ENCODE measurements around the gene MME.

The MME gene

DNA sequence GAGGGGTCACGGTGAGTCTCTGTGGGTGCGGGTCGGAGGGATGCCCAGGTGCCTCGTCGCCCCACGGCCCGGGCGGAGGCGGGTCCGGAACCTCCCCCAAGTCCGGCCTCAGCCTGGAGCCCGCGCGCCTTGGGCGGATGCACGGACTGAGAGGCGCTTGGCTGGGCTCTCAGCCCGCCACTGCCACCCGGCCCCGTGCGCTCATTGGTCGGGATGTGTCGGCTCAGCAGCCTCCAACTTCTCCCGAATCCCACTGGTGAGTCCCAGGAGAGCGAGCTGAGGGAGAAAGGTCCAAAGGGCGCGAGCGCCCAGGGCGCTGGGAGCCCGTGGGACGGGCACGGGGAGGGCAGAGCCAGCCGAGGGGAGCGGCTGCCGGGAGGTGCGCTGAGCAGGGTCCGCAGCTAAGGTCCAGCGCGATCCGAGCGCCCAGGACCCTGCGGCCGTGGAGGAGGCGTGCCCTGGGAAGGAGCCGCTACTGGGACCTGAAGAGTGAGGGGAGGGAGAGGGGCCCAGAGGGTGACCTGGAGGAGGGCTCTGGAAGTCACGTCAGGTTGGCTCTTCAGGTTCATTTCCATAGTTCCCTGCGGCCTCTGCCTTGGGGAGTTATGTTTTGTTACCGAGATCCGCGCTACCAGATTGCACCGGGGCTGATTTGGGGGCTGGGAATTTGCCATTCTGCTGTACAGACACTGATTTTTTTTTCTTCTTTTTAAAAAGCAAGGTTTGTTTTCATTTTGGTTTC, at the start of gene MME:
Gene MME (plus strand): TSS at position 574 of the 742 bp plus-strand sequence. CDS start 3,849 bp downstream, outside the sequence.
- TF ChIP-seq ZNF274 (IDR thresholded peaks at IDR 0.05; ENCODE audit: low read depth, low read length) = no peak

DNA sequence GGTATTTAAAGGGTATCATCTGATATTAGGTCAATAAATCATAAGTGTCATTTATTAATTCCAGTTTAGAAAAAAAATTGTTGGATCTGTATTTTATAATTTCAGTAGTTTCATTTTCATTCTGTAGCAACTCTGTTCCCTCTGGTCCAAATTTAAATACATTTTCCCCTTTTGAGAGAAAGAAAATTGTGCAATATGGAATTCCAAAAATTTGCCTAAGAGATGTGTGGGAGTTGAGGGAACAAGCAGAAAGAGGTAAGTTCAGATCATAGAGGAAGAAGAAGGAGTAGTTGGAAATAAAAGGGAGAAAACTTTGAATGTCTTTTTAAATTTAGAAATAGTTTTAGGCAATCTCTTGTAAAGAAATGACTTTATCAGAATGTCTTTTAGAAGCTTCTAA, 48.9 kb upstream of the MME start:
- no peak for TF ChIP-seq ZNF274 (IDR thresholded peaks at IDR 0.05; ENCODE audit: low read depth, low read length)
- H3K4me3 ChIP-seq (ENCODE audit: low read length) = no peak overlapping the region

More for the DNA sequence above, at the start of gene MME:
- H3K4me3 ChIP-seq (ENCODE audit: low read length) = no peak within 1 kb of the TSS

DNA sequence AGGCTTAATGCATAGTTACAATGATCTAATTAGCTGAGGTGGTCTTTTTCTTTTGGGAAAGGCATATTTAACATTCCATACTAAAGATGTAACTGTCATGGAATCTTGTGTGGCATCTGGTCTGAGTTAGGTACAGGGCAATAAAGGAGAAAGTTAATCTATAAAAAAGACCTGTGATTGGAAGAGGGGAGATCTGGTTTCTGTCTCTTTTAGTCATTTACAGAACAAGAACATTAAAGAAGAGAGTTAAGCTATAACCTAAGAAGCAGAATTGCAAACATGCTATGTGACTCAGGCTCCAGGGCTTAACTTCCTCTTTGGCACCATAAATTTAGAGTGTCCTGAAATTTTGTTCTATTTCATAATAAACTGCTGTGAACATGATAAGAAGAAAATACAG, 47.2 kb upstream of the MME start:
- TF ChIP-seq ZNF274 (IDR thresholded peaks at IDR 0.05; ENCODE audit: low read depth, low read length) = no peak

DNA sequence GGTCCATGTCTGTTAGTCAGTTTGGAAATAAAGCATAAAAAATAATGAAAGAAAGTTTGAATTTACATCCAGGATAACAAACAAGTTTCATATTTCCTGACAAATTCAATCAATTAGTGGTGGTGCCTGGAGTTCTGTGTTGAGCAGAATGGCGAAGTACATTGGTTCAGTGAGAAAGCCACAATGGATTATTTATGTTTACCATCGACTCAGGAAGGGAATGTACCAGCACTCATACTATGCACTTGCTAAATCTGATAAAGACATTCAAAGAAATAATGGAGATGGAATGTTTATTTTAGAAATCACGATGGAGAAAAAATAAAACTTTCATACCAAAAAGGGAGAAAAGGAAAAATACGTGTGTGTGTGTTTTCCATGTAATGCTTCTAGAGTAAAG, 45.3 kb upstream of the MME start:
- TF ChIP-seq ZNF274 (IDR thresholded peaks at IDR 0.05; ENCODE audit: low read depth, low read length) = no peak
- no peak overlapping the region for H3K4me3 ChIP-seq (ENCODE audit: low read length)

More for the DNA sequence above, 47.2 kb upstream of the MME start:
- no peak overlapping the region for H3K4me3 ChIP-seq (ENCODE audit: low read length)

DNA sequence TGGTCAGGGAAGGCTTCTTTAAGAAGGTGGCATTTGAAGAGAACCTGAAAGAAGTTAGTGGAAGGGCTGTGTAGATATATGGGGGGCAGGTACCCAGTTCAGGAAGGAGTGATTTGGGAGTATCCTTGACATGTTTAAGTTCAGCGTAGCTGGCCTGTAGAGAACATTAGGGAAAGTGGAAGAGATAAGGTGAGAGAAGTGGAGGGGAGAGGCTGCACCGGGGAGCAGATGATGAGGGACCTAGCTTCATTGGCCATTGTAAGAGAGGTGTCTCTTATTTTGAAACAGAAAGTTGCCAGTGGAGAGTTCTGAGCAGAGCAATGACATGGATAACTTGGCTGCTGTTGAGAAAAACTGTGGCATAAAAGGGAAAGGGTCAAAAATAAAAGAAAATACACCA, 44.6 kb upstream of the MME start:
- no peak for TF ChIP-seq ZNF274 (IDR thresholded peaks at IDR 0.05; ENCODE audit: low read depth, low read length)
- no peak overlapping the region for H3K4me3 ChIP-seq (ENCODE audit: low read length)

DNA sequence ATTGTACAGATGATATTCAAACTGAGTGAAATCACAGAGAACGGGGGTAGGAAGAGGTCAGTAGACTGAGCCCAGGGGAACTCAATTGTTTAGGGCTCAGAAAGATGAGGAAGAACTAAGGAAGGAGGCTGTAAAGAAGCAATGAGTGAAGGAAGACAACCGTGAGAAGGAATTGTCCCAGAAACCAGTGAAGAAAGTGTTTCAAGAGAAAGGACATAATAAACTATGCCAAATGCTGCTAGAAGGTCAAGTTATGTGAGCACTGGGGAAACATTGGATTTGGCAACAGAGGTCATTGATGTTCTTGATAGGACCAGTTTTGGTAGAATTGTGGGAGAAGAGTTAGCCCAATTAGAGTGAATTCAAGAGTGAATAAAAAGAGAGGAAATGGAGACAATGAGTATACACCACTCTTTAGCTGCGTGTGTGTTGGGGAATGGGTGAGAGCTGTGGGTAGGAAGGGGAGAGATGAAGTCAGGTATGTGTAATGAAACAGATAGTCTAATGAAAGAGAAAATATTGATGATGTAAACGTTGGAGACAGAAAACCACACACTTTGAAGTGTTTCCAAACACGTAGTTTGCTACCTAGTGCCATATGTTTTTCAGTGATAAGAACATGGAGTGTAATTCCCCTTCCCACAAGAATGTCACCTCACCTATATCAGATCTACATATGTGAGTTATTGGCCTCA, 42.5 kb upstream of the MME start:
- no peak overlapping the region for H3K4me3 ChIP-seq (ENCODE audit: low read length)
- TF ChIP-seq ZNF274 (IDR thresholded peaks at IDR 0.05; ENCODE audit: low read depth, low read length) = no peak

DNA sequence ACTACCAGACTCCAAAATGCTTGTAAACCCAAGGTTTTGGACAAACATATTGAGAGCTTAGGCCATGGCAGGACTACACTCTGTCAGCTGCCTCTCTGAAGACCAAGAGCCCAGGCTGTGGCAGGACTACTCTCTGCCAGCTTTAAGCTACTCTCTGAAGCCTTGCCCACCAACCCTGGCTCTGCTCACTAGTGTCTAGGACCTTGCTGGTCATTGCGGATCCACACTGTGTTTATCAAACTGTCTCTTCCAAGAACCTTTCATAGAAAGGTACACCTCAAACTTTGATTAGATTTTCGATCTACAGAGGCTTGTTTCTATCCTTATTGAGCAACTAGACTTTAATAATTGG, 41.9 kb upstream of the MME start:
- no peak overlapping the region for H3K4me3 ChIP-seq (ENCODE audit: low read length)
- TF ChIP-seq ZNF274 (IDR thresholded peaks at IDR 0.05; ENCODE audit: low read depth, low read length) = no peak

DNA sequence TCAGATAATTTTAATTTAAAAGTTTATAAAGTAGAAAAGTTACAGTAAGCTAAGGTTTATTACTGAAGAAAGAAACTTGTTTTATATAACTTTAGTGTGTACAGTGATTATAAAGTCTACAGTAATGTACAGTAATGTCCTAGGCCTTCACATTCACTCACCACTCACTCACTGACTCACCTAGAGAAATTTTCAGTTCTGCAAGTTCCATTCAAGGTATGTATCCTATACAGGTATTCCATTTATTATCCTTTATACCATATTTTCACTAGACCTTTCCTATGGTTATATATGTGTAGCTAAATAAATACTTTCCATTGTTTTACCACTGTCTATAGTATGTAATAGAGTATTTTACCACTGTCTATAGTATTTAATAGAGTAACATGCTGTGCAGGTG, 33.2 kb upstream of the MME start:
- H3K4me3 ChIP-seq (ENCODE audit: low read length) = no peak overlapping the region
- TF ChIP-seq ZNF274 (IDR thresholded peaks at IDR 0.05; ENCODE audit: low read depth, low read length) = no peak

DNA sequence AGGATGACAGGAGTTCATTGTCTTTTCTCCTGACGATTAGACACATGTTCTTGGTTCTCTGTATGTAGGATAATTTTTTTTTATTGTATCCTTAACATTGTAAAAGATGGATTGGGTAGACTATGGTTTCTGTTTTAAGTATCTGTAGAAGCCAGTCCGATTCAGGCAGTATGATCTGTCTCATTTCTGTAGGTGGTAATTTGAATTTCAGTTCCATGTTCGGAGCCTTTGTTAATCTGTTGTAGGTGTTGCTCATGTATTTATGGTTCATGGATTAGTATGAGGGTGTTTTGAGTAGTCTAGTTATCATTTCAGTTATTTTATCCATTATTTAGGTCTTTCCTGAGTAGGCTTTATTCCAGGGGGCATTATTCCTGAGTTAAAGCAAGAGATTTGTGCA, 32.4 kb upstream of the MME start:
- TF ChIP-seq ZNF274 (IDR thresholded peaks at IDR 0.05; ENCODE audit: low read depth, low read length) = no peak
- H3K4me3 ChIP-seq (ENCODE audit: low read length) = no peak overlapping the region

DNA sequence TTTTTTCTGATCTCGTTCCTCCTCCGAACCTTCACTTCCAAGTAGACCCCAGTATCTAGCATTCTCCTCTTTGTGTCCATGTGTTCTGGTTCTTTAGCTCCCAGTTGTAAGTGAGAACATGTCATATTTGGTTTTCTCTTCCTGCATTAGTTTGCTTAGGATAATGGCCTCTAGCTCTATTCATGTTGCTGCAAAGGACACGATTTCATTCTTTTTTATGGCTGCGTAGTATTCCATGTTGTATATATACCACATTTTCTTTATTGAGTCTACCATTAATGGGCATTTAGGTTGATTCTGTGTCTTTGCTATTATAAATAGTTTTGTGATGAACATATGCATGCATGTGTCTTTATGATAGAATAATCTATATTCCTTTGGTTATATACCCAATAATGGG, 30.2 kb upstream of the MME start:
- no peak for TF ChIP-seq ZNF274 (IDR thresholded peaks at IDR 0.05; ENCODE audit: low read depth, low read length)
- no peak overlapping the region for H3K4me3 ChIP-seq (ENCODE audit: low read length)

DNA sequence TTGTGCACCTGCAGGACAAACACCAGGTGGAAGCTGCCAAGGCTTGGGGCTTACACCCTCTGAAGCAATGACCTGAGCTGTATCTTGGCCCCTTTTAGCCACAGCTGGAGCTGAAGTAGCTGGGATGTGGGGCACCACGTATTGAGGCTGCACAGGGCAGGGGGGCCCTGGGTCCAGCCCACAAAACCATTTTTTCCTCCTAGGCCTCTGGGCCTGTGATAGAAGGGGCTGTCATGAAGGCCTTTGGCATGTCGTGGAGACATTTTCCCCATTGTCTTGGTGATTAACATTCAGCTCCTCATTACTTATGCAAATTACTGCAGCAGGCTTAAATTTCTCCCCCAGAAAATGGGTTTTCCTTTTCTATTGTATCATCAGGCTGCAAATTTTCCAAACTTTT, 27.6 kb upstream of the MME start:
- no peak for TF ChIP-seq ZNF274 (IDR thresholded peaks at IDR 0.05; ENCODE audit: low read depth, low read length)
- H3K4me3 ChIP-seq (ENCODE audit: low read length) = no peak overlapping the region

DNA sequence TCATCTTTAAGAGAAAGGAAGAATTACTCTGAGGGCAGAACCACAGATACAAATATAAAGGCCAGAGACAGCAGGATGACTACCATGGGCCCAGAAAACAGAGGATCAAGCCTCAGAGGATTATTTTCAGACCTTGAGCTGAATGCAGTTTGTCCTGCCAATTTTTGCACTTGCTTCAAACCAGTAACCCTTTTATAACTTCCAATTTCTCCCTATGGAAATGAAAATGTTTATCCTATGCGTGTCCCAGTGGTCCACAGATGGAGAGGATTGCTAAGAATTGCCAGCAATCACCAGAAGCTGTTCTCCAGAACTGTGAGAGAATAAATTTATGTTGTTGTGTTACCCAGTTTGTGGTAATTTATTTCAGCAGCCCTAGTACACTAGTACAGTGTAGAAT, 26.4 kb upstream of the MME start:
- TF ChIP-seq ZNF274 (IDR thresholded peaks at IDR 0.05; ENCODE audit: low read depth, low read length) = no peak

DNA sequence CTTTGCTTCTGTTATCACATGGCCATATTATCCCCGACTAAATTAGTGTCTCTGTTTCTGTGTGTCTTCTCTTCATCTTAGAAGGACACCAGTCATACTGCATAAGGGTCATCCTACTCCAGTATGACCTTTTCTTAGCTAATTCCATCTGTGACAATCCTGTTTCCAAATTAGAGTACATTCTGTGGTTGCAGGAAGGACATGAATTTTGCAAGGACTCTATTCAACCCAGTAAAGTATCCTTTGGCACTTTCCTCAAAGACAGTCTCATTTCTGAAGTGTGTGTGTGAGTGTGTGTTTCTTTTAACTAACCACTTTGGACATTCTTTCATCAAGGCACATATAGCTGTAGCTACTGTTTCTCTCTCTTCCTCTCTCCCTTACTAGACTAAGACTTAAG, 15.2 kb upstream of the MME start:
- no peak overlapping the region for H3K4me3 ChIP-seq (ENCODE audit: low read length)
- TF ChIP-seq ZNF274 (IDR thresholded peaks at IDR 0.05; ENCODE audit: low read depth, low read length) = no peak

More for the DNA sequence above, 26.4 kb upstream of the MME start:
- no peak overlapping the region for H3K4me3 ChIP-seq (ENCODE audit: low read length)

DNA sequence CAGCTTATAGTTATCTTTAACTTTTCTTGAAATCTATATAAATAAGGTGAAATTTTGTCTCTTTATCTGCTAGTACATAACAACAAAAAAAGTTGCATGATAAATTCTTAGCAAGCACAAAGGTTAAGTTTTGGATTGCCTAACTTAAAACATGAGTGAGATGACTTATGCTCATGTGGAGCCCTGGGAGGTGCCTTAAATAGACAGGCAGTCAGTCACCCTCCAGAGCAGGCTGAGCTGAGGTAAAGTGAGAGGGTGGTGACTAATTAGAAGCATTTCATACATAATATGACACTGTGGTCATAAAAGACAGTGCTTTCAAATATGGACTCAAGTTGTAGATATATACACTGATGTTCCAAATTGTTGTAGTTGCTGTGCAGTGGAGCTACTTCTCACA, 14.6 kb upstream of the MME start:
- TF ChIP-seq ZNF274 (IDR thresholded peaks at IDR 0.05; ENCODE audit: low read depth, low read length) = no peak
- H3K4me3 ChIP-seq (ENCODE audit: low read length) = no peak overlapping the region

DNA sequence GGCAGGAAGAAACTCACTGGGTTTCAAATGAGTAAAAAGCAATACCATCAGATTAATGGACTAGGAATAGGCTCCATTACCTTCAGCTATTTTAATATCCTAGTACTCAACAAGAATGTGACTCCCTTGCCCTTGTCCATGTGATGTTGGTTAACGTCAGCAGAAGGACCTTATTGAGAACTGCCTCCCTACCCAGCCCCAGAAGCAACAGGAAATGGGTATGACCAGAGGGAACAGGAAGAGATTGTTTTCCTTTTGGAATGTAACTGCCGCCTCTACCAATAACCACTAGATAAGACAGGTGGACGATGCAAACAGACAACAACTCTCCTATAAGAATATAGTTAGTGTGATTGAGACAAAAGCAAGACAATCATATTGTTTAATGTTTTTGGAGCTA, 10.4 kb upstream of the MME start:
- TF ChIP-seq ZNF274 (IDR thresholded peaks at IDR 0.05; ENCODE audit: low read depth, low read length) = no peak
- no peak overlapping the region for H3K4me3 ChIP-seq (ENCODE audit: low read length)
